Left ventricle myocardium inferior (tissue), 1 donor: ENCODE data around the gene SRRM1. TPM values are rescaled to one million over a fixed set of nuclear protein-coding genes. Genes with fewer than 3 reads are reported as not detected.

Experiments
- DNase-seq: peaks from one replicate; pipeline ENCODE4 v3.0.0-alpha.2; 2020
- H3K27ac ChIP-seq: fragments of 200-600 bp; replicated peaks from 2 replicates; pipeline ENCODE4 v1.8.0; 2021
- H3K27me3 ChIP-seq: fragments of 200-600 bp; 2 replicates; pipeline ENCODE4 v1.8.0; 2021; ENCODE audit warnings: low read depth
- H3K36me3 ChIP-seq: fragments of 200-600 bp; 2 replicates; pipeline ENCODE4 v1.8.0; 2021
- H3K4me1 ChIP-seq: fragments of 200-600 bp; 2 replicates; pipeline ENCODE4 v1.8.0; 2021
- H3K4me3 ChIP-seq: fragments of 200-600 bp; 2 replicates; pipeline ENCODE4 v1.8.0; 2021; ENCODE audit warnings: mild to moderate bottlenecking, moderate library complexity
- H3K9me3 ChIP-seq: fragments of 200-600 bp; replicated peaks from 2 replicates; pipeline ENCODE4 v1.8.0; 2021
- CTCF ChIP-seq: fragments of 200-600 bp; IDR thresholded peaks from 2 replicates; pipeline ENCODE4 v1.8.0; 2021; ENCODE audit warnings: antibody characterized with exemption, mild to moderate bottlenecking, borderline replicate concordance
- intact Hi-C: fragments of 100-400 bp; cut with micrococcal nuclease; formaldehyde crosslinking; loops from one replicate; pipeline ENCODE4 v1.11.0; 2022
- total RNA-seq: library from RNA; stranded (reverse); fragmentation: NEBNext Ultra II Directional; extraction: Animal tissue kit (Norgen Biotek cat#: 25700); gene quantifications from one replicate; pipeline ENCODE4 v1.2.1, GENCODE V29; 2021
- donor health status: DM: no; HTN: yes; CAD: no; lungs with severe emphysema.

Gene SRRM1
- total RNA-seq, 1 donor from 2014 or later: 60.8 TPM

GRCh38 chr1:24707687-24708086 is 64.6 kb downstream of the SRRM1 start:
- TF ChIP-seq CTCF: no peak
- Histone ChIP-seq H3K4me3 (no peak overlapping the region), H3K4me1 (peaks cover 41% of the 10 kb centered on the region), H3K36me3 (no peaks in the 10 kb centered on the region), H3K27me3 (no peaks in the 10 kb centered on the region), H3K9me3 (no peaks in the 10 kb centered on the region), H3K27ac (no peak overlapping the region)
- no peak for DNase-seq
- intact Hi-C loops: no loop called here

DNA sequence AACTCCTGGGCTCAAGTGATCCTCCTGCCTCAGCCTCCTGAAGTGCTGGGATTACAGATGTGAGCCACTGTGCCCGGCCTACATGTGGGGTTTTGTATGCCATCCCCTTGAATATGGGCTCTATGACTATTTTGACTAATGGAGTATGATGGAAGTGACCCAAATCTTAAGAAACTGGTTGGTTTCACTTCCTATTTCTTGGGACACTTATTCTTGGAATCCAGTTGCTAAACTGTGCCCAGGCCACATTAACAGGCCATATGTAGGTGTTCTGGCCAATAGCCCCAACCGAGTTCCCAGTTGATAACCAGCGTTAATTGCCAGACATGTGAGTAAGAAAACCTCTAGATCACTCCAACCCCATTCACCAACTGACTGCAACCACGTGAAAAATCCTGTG is 65.8 kb downstream of the SRRM1 start:
- Histone ChIP-seq H3K27ac (no peak overlapping the region), H3K4me1 (peaks cover 38% of the 10 kb centered on the region), H3K27me3 (no peaks in the 10 kb centered on the region), H3K36me3 (no peaks in the 10 kb centered on the region), H3K4me3 (no peak overlapping the region), H3K9me3 (no peaks in the 10 kb centered on the region)
- DNase-seq: no peak
- TF ChIP-seq CTCF: no peak
- intact Hi-C loops: no loop called here

GRCh38 chr1:24709791-24710441 is 66.8 kb downstream of the SRRM1 start:
- H3K4me1 ChIP-seq: peaks cover 28% of the 10 kb centered on the region
- H3K27me3 ChIP-seq: no peaks in the 10 kb centered on the region
- no peaks in the 10 kb centered on the region for H3K36me3 ChIP-seq
- peak overlapping the region; percentile 25 for H3K27ac ChIP-seq
- DNase-seq: no peak
- no peaks in the 10 kb centered on the region for H3K9me3 ChIP-seq
- H3K4me3 ChIP-seq: no peak overlapping the region
- no peak for TF ChIP-seq CTCF
- intact Hi-C loops: no loop called here

GRCh38 chr1:24711329-24711728 is 68.2 kb downstream of the SRRM1 start:
- Histone ChIP-seq H3K4me1 (peaks cover 15% of the 10 kb centered on the region), H3K36me3 (no peaks in the 10 kb centered on the region), H3K27ac (no peak overlapping the region), H3K9me3 (no peaks in the 10 kb centered on the region), H3K4me3 (no peak overlapping the region), H3K27me3 (no peaks in the 10 kb centered on the region)
- intact Hi-C loops: no loop called here
- no peak for TF ChIP-seq CTCF
- no peak for DNase-seq

DNA sequence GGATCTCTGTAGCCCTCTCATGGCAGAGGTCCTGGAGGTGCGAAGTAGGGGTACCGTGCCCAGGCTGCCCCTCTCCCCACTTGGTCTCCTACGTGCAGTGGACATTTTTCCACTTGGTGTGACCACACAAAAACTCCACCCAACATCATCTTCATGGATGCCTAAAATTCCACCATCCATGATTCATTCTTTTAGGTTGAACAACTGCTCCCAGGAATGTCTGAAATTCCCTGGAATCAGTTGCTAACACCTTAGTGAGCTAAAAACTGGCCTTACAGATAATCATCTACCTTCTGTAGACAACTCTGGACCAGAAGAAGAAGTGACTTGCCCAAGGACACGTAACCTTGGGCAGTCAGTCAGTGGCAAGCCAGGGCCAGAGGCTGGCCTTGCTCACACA is 70.1 kb downstream of the SRRM1 start:
- Histone ChIP-seq H3K9me3 (no peaks in the 10 kb centered on the region), H3K4me1 (peaks cover 16% of the 10 kb centered on the region), H3K27me3 (no peaks in the 10 kb centered on the region), H3K27ac (no peak overlapping the region), H3K36me3 (no peaks in the 10 kb centered on the region), H3K4me3 (no peak overlapping the region)
- DNase-seq: no peak
- intact Hi-C loops: no loop called here
- TF ChIP-seq CTCF: no peak
